Trophoblast cell (in vitro differentiated cells and primary cell): ENCODE measurements around the gene DDR2.

Experiments
- DNase-seq, 2 donors: peaks; one replicate each; pipeline ENCODE4 v3.0.0-alpha.2; 2016
- H2AFZ ChIP-seq: 2 replicates; pipeline ENCODE4 v1.6.1; 2013; ENCODE audit warnings: low read length, moderate library complexity, mild to moderate bottlenecking; ENCODE audit not compliant: insufficient read depth, poor library complexity
- H2AK5ac ChIP-seq: 2 replicates; pipeline ENCODE4 v1.6.1; 2013; ENCODE audit warnings: mild to moderate bottlenecking, low read length
- H2BK120ac ChIP-seq: 2 replicates; pipeline ENCODE4 v1.6.1; 2013; ENCODE audit warnings: low read length, mild to moderate bottlenecking, moderate library complexity; ENCODE audit not compliant: insufficient read depth, poor library complexity
- H2BK12ac ChIP-seq: 2 replicates; pipeline ENCODE4 v1.6.1; 2013; ENCODE audit warnings: mild to moderate bottlenecking, low read length, moderate library complexity
- H2BK5ac ChIP-seq: 2 replicates; pipeline ENCODE4 v1.6.1; 2013; ENCODE audit warnings: low read length, low read depth, moderate library complexity, mild to moderate bottlenecking; ENCODE audit not compliant: poor library complexity
- H3K14ac ChIP-seq: 2 replicates; pipeline ENCODE4 v1.6.1; 2013; ENCODE audit warnings: mild to moderate bottlenecking, low read length
- H3K18ac ChIP-seq: 2 replicates; pipeline ENCODE4 v1.6.1; 2013; ENCODE audit warnings: mild to moderate bottlenecking, low read length
- H3K23ac ChIP-seq: 2 replicates; pipeline ENCODE4 v1.6.1; 2013; ENCODE audit warnings: low read length
- H3K27ac ChIP-seq: 2 replicates; pipeline ENCODE4 v1.5.1; 2013; ENCODE audit warnings: low read depth, mild to moderate bottlenecking, inconsistent platforms, low read length, moderate library complexity
- H3K27me3 ChIP-seq: 2 replicates; pipeline ENCODE4 v1.6.1; 2013; ENCODE audit warnings: inconsistent platforms, mild to moderate bottlenecking, low read length, moderate library complexity; ENCODE audit not compliant: insufficient read depth
- H3K36me3 ChIP-seq, 2 experiments: 1 replicate in 1 of 2; 2 replicates in 1 of 2; pipeline ENCODE4 v1.6.1; 2013; ENCODE audit warnings: low read length in 2 of 2, mild to moderate bottlenecking in 2 of 2, moderate library complexity in 1 of 2; ENCODE audit not compliant: insufficient read depth in 2 of 2, control insufficient read depth in 1 of 2
- H3K4ac ChIP-seq: 2 replicates; pipeline ENCODE4 v1.6.1; 2013; ENCODE audit warnings: low read depth, mild to moderate bottlenecking, low read length, moderate library complexity
- H3K4me1 ChIP-seq, 2 experiments: 1 replicate in 1 of 2; 2 replicates in 1 of 2; pipeline ENCODE4 v1.6.1; 2013; ENCODE audit warnings: low read length in 2 of 2, mild to moderate bottlenecking in 2 of 2, moderate library complexity in 1 of 2; ENCODE audit not compliant: insufficient read depth in 2 of 2, control insufficient read depth in 1 of 2
- H3K4me2 ChIP-seq: 2 replicates; pipeline ENCODE4 v1.6.1; 2013; ENCODE audit warnings: inconsistent platforms, mild to moderate bottlenecking, low read length, moderate library complexity
- H3K4me3 ChIP-seq: 2 replicates; pipeline ENCODE4 v1.5.1; 2013; ENCODE audit warnings: mild to moderate bottlenecking, low read depth, low read length, inconsistent platforms
- H3K79me1 ChIP-seq: one replicate; pipeline ENCODE4 v1.6.1; 2013; ENCODE audit warnings: low read length
- H3K79me2 ChIP-seq: 2 replicates; pipeline ENCODE4 v1.6.1; 2013; ENCODE audit warnings: low read length, mild to moderate bottlenecking; ENCODE audit not compliant: control insufficient read depth, insufficient read depth, poor library complexity
- H3K9ac ChIP-seq: 2 replicates; pipeline ENCODE4 v1.6.1; 2013; ENCODE audit warnings: mild to moderate bottlenecking, low read length
- H3K9me3 ChIP-seq: 2 replicates; pipeline ENCODE4 v1.6.1; 2013; ENCODE audit warnings: low read depth, mild to moderate bottlenecking, control low read depth, inconsistent platforms, low read length; ENCODE audit not compliant: insufficient read depth
- H4K12ac ChIP-seq: 2 replicates; pipeline ENCODE4 v1.6.1; 2013; ENCODE audit warnings: low read depth, mild to moderate bottlenecking, low read length, moderate library complexity
- H4K8ac ChIP-seq: 2 replicates; pipeline ENCODE4 v1.6.1; 2013; ENCODE audit warnings: low read depth, mild to moderate bottlenecking, low read length, moderate library complexity
- H4K91ac ChIP-seq: one replicate; pipeline ENCODE4 v1.6.1; 2013; ENCODE audit warnings: low read depth, mild to moderate bottlenecking, low read length, moderate library complexity
- WGBS: extraction: QIAGEN DNeasy Blood & Tissue Kit; methylation state at CpG from one replicate; pipeline ENCODE4 v1.1.7; 2013; ENCODE audit warnings: missing lambda C conversion rate; ENCODE audit not compliant: insufficient read length, insufficient coverage; ENCODE audit errors: extremely low coverage; 5-methylcytosine and 5-hydroxymethylcytosine counted together

Gene DDR2

DNA sequence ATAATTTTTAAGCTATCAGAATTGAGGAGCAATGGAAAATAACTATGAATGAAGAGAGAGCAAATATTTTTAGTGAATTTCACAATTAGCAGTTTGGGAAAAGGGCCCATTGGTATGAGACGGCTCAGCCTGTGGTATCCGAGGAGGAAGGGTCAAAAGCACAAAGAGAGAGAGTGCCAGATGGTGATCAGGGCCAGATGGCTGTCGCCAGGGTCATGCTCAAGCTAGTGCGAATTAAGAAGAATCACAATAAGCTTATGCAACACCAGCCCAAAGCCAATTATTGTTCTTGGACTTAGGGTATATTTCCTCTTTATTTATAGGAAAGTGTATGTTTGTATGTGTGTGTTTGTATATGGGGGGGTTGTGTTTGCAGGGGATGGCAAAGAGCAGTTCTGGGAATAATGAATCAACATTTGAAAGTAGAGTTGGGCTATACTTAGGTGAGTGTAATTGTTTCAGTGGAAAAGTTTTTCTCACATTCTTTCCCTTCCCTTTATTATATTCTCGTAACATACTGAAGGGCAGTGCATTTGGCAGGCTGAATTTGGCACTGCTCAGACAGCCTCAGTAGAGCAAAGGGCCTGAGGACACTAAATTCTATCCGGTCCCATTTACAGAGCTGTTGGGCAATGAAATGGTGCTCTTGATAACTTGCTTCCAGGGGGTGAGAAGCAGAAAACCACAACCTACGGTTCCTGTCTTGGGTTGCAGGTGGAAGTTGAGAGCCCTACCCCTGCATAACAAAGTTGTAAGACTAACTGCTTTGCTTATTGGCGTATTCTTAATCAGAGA lies 19.5 kb upstream of the DDR2 start:
- Histone ChIP-seq H3K4ac (no peak overlapping the region), H3K27ac (no peak overlapping the region), H3K23ac (no peak overlapping the region), H4K8ac (no peak overlapping the region), H3K79me2 (no peaks in the 10 kb centered on the region), H2AK5ac (no peak overlapping the region), H3K18ac (no peak overlapping the region), H4K91ac (no peak overlapping the region), H3K27me3 (no peaks in the 10 kb centered on the region), H3K36me3 (peaks cover 0 to 3% of the 10 kb centered on the region in 2 experiments), H3K9ac (peak overlapping the region; percentile 57), H3K9me3 (no peaks in the 10 kb centered on the region), H3K4me3 (no peak overlapping the region), H2BK12ac (no peak overlapping the region), H3K14ac (no peak overlapping the region), H2AFZ (no peak overlapping the region), H4K12ac (no peak overlapping the region), H2BK120ac (no peak overlapping the region), H3K79me1 (no peaks in the 10 kb centered on the region), H2BK5ac (no peak overlapping the region), H3K4me2 (no peak overlapping the region), H3K4me1 (no peaks in the 10 kb centered on the region)
- DNase-seq = peak in 1 of 2 donors; percentile 23
- no CpG with 5 or more reads among the region's 8 CpGs for WGBS

DNA sequence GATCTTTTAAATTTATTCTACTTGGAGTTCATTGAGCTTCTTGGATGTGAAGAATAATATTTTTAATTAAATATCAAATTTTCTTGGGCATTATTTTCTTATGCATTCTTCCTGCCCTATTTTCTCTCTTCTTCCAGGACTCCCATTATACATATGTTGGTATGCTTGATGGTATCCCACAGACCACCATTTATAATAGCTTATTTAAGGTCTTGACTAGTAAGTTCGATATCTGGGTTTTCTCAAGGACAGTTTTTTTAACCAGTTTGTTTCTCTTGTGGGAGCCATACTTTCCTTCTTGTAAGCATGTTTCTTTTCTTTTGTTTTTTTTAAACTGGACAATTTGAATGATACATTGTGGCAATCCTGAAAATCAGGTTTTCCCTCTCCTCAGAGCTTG lies 15.4 kb upstream of the DDR2 start:
- Histone ChIP-seq H3K9me3 (no peaks in the 10 kb centered on the region), H2AK5ac (no peak overlapping the region), H4K12ac (no peak overlapping the region), H3K18ac (no peak overlapping the region), H3K27me3 (no peaks in the 10 kb centered on the region), H2BK12ac (no peak overlapping the region), H3K79me1 (no peaks in the 10 kb centered on the region), H2BK120ac (no peak overlapping the region), H3K79me2 (no peaks in the 10 kb centered on the region), H3K4ac (no peak overlapping the region), H2AFZ (no peak overlapping the region), H3K14ac (no peak overlapping the region), H3K9ac (no peak overlapping the region), H3K4me3 (no peak overlapping the region), H3K27ac (no peak overlapping the region), H2BK5ac (no peak overlapping the region), H3K36me3 (peaks cover 0 to 1% of the 10 kb centered on the region in 2 experiments), H3K4me1 (no peaks in the 10 kb centered on the region), H4K91ac (no peak overlapping the region), H4K8ac (no peak overlapping the region), H3K4me2 (no peak overlapping the region), H3K23ac (no peak overlapping the region)
- WGBS = no CpG with 5 or more reads among the region's 1 CpG
- DNase-seq = no peak

DNA sequence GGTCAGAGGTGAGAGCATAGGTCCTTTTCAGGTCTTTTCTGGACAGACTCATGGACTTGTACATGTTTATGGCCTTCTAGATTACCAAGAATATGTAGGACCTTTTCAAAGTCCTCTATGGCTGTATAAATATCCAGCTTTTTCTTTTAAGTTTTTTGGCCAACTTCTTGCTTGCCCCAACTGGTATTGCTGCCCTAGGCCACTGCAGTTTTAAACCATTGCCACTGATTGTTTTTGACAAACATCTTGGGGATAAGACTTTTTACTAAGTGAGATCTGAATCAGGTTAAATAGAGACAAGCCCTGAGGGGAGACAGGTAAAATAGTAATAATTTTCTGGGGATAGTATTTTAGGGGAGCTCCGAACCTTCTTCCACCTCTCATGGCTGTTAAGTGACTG lies 14.8 kb upstream of the DDR2 start:
- Histone ChIP-seq H3K9me3 (no peaks in the 10 kb centered on the region), H2BK120ac (no peak overlapping the region), H3K4me3 (no peak overlapping the region), H2AK5ac (no peak overlapping the region), H4K12ac (no peak overlapping the region), H3K4ac (no peak overlapping the region), H3K79me1 (no peaks in the 10 kb centered on the region), H3K79me2 (no peaks in the 10 kb centered on the region), H4K91ac (no peak overlapping the region), H2BK5ac (no peak overlapping the region), H3K27ac (no peak overlapping the region), H3K23ac (no peak overlapping the region), H3K27me3 (no peaks in the 10 kb centered on the region), H3K18ac (no peak overlapping the region), H3K4me1 (no peaks in the 10 kb centered on the region), H3K36me3 (peaks cover 0 to 1% of the 10 kb centered on the region in 2 experiments), H4K8ac (no peak overlapping the region), H3K14ac (no peak overlapping the region), H2AFZ (no peak overlapping the region), H3K9ac (no peak overlapping the region), H2BK12ac (no peak overlapping the region), H3K4me2 (no peak overlapping the region)
- no CpG with 5 or more reads among the region's 1 CpG for WGBS
- no peak for DNase-seq

DNA sequence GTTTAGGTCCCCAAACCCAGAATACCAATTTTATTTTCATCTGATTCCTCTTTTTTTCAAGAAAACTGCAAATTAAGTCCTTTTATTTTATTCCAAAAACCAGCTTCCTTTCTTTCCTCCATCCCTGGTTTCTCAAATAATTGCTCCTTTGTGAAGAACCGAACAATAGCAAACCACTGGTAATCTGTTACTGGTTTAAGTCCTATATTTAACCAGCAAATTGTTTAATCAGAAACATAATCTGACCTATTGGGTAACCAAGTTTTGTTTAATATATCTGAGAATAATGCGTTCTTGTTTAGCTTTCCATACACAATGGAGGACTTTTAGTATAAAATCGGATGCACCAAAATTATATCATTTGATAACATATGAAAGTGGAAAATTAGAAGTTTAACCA lies 13.2 kb upstream of the DDR2 start:
- H2AFZ ChIP-seq = no peak overlapping the region
- no peaks in the 10 kb centered on the region for H3K4me1 ChIP-seq
- no peak overlapping the region for H2BK12ac ChIP-seq
- no peak overlapping the region for H2BK5ac ChIP-seq
- no peaks in the 10 kb centered on the region for H3K79me2 ChIP-seq
- WGBS = no CpG with 5 or more reads among the region's 3 CpGs
- no peak overlapping the region for H3K4me2 ChIP-seq
- no peak for DNase-seq
- H3K4ac ChIP-seq = no peak overlapping the region
- no peak overlapping the region for H4K8ac ChIP-seq
- H4K12ac ChIP-seq = no peak overlapping the region
- H2BK120ac ChIP-seq = no peak overlapping the region
- no peaks in the 10 kb centered on the region for H3K9me3 ChIP-seq
- H3K79me1 ChIP-seq = no peaks in the 10 kb centered on the region
- H4K91ac ChIP-seq = no peak overlapping the region
- H3K14ac ChIP-seq = no peak overlapping the region
- H3K27ac ChIP-seq = no peak overlapping the region
- no peak overlapping the region for H3K23ac ChIP-seq
- H3K4me3 ChIP-seq = no peak overlapping the region
- no peak overlapping the region for H2AK5ac ChIP-seq
- H3K18ac ChIP-seq = no peak overlapping the region
- peaks cover 0 to 1% of the 10 kb centered on the region in 2 experiments for H3K36me3 ChIP-seq
- no peaks in the 10 kb centered on the region for H3K27me3 ChIP-seq
- H3K9ac ChIP-seq = no peak overlapping the region
